HCT116 (cell line): ENCODE measurements around the gene FRMD4A. TPM values are rescaled to one million over a fixed set of nuclear protein-coding genes. Genes with fewer than 3 reads are reported as not detected.

ENCODE experiments used
- ATAC-seq: fragments of 200-7000 bp; cut with Tn5 transposase; 2 replicates; pipeline ENCODE4 v1.9.1; 2020; ENCODE audit warnings: mild to moderate bottlenecking, moderate library complexity
- BruUV-seq: library from RNA; stranded (reverse); fragments of 400-500 nt; replicated peaks from 2 replicates; lab custom pipeline; 2021; lab: Mats Ljungman, UMichigan
- CTCF ChIA-PET: fragments of 300-600 bp; sonication (Branson Sonifier 250); formaldehyde crosslinking; loops from one replicate; lab custom pipeline; 2021; ENCODE audit warnings: antibody characterized with exemption; lab: Charles Lee
- POLR2A ChIA-PET: fragments of 300-600, 350-600 bp; sonication (Branson Sonifier 250); formaldehyde crosslinking; loops from one replicate; lab custom pipeline; 2021; ENCODE audit warnings: antibody characterized with exemption; lab: Charles Lee
- RAD21 ChIA-PET, 2 experiments: fragments of 300-600 bp; sonication (Branson Sonifier 250); formaldehyde crosslinking; loops; one replicate each; lab custom pipeline; 2023; ENCODE audit warnings: low total read pairs in 2 of 2; ENCODE audit not compliant: uncharacterized antibody in 2 of 2, unreplicated experiment in 2 of 2, low non-redundant PET in 1 of 2; lab: Charles Lee
- DNase-seq: peaks from one replicate; pipeline ENCODE4 v3.0.0-alpha.2; 2010; ENCODE audit warnings: low read depth, low spot score
- H2AFZ ChIP-seq: fragments of 200-600 bp; shearing (Covaris generic), sonication (generic); 2 replicates; pipeline ENCODE4 v1.6.1; 2017; ENCODE audit warnings: low read depth, mixed run types, mixed read lengths, antibody characterized with exemption, low read length; ENCODE audit not compliant: poor library complexity, severe bottlenecking
- H3K27ac ChIP-seq: 2 replicates; pipeline ENCODE4 v1.5.1; 2012; ENCODE audit warnings: low read depth, low read length
- H3K27me3 ChIP-seq: fragments of 200-600 bp; sonication (generic); 2 replicates; pipeline ENCODE4 v1.6.1; 2016; ENCODE audit warnings: mixed run types, low read length, mixed read lengths; ENCODE audit not compliant: insufficient read depth
- H3K36me3 ChIP-seq, 2 experiments: fragments of 200-500 bp in 1 of 2; fragments of 200-600 bp in 1 of 2; sonication (Bioruptor generic) in 1 of 2; sonication (generic) in 1 of 2; 2 replicates each; pipeline versions ENCODE4 v1.5.1 to v1.6.1; 2014 to 2016; ENCODE audit warnings: low read length in 2 of 2, inconsistent platforms in 1 of 2, mixed read lengths in 1 of 2, mixed run types in 1 of 2; ENCODE audit not compliant: insufficient read depth in 2 of 2, control insufficient read depth in 1 of 2
- H3K4me1 ChIP-seq, 2 experiments: fragments of 200-600 bp in 1 of 2; sonication (generic) in 1 of 2; 2 replicates each; pipeline versions ENCODE4 v1.5.1 to v1.6.1; 2012 to 2017; ENCODE audit warnings: low read length in 2 of 2, inconsistent platforms in 1 of 2, mild to moderate bottlenecking in 1 of 2, mixed read lengths in 1 of 2, mixed run types in 1 of 2, moderate library complexity in 1 of 2; ENCODE audit not compliant: insufficient read depth in 2 of 2, control insufficient read depth in 1 of 2
- H3K4me2 ChIP-seq: fragments of 200-600 bp; sonication (generic); 2 replicates; pipeline ENCODE4 v1.6.1; 2017; ENCODE audit warnings: mixed run types, low read length, mixed read lengths
- H3K4me3 ChIP-seq, 2 experiments: fragments of 200-600 bp in 1 of 2; sonication (generic) in 1 of 2; replicated peaks in 1 of 2; 2 replicates each; pipeline ENCODE4 v1.5.1; 2011 to 2016; ENCODE audit warnings: low read length in 2 of 2, control low read depth in 1 of 2, low read depth in 1 of 2, mild to moderate bottlenecking in 1 of 2, mixed read lengths in 1 of 2, mixed run types in 1 of 2
- H3K79me2 ChIP-seq: fragments of 200-600 bp; sonication (generic); 2 replicates; pipeline ENCODE4 v1.6.1; 2017; ENCODE audit warnings: mild to moderate bottlenecking, mixed run types, low read length, moderate library complexity, mixed read lengths; ENCODE audit not compliant: insufficient read depth
- H3K9ac ChIP-seq: fragments of 200-600 bp; sonication (generic); 2 replicates; pipeline ENCODE4 v1.6.1; 2016; ENCODE audit warnings: low read length, mixed read lengths
- H3K9me2 ChIP-seq: fragments of 200-600 bp; sonication (generic), shearing (Covaris generic); 2 replicates; pipeline ENCODE4 v1.6.1; 2017; ENCODE audit warnings: mixed run types, mild to moderate bottlenecking, moderate library complexity; ENCODE audit not compliant: insufficient read depth
- H3K9me3 ChIP-seq, 2 experiments: fragments of 200-500 bp in 1 of 2; fragments of 200-600 bp in 1 of 2; sonication (Bioruptor generic) in 1 of 2; sonication (generic) in 1 of 2; 2 replicates each; pipeline ENCODE4 v1.6.1; 2014 to 2017; ENCODE audit warnings: low read length in 2 of 2, mixed read lengths in 2 of 2, inconsistent platforms in 1 of 2, low read depth in 1 of 2, mild to moderate bottlenecking in 1 of 2, mixed run types in 1 of 2, moderate library complexity in 1 of 2; ENCODE audit not compliant: control insufficient read depth in 1 of 2, insufficient read depth in 1 of 2
- H4K20me1 ChIP-seq: fragments of 200-600 bp; sonication (generic), shearing (Covaris generic); 2 replicates; pipeline ENCODE4 v1.6.1; 2017; ENCODE audit warnings: mixed run types, mild to moderate bottlenecking, moderate library complexity; ENCODE audit not compliant: insufficient read depth
- CBX3 ChIP-seq: IDR thresholded peaks from 2 replicates; pipeline ENCODE4 v1.6.1; 2012; ENCODE audit warnings: low read depth
- CEBPB ChIP-seq: IDR thresholded peaks from 2 replicates; pipeline ENCODE4 v1.6.1; 2012; ENCODE audit warnings: low read depth
- CTCF ChIP-seq, 3 experiments: fragments of 200-600 bp in 1 of 3; sonication (generic) in 1 of 3; IDR thresholded peaks in 2 of 3; conservative IDR thresholded peaks in 1 of 3; 2 replicates each; pipeline ENCODE4 v1.5.1; 2012 to 2017; ENCODE audit warnings: low read depth in 2 of 3, low read length in 2 of 3, antibody characterized with exemption in 1 of 3, borderline replicate concordance in 1 of 3, control low read depth in 1 of 3, mild to moderate bottlenecking in 1 of 3, mixed read lengths in 1 of 3, mixed run types in 1 of 3, moderate library complexity in 1 of 3; ENCODE audit not compliant: insufficient read depth in 1 of 3
- EZH2phosphoT487 ChIP-seq: fragments of 200-600 bp; IDR thresholded peaks from 2 replicates; pipeline ENCODE4 v1.6.1; 2018; ENCODE audit warnings: antibody characterized with exemption, borderline replicate concordance
- POLR2A ChIP-seq: IDR thresholded peaks from 2 replicates; pipeline ENCODE4 v1.7.0; 2011; ENCODE audit warnings: borderline replicate concordance; ENCODE audit not compliant: insufficient read depth, insufficient read length; ENCODE audit errors: extremely low read depth
- POLR2AphosphoS5 ChIP-seq: IDR thresholded peaks from 2 replicates; pipeline ENCODE4 v1.6.1; 2011; ENCODE audit warnings: mild to moderate bottlenecking, low read depth, low read length, moderate library complexity
- RAD21 ChIP-seq: IDR thresholded peaks from 2 replicates; pipeline ENCODE4 v1.6.1; 2012; ENCODE audit warnings: low read depth, mild to moderate bottlenecking
- SIN3A ChIP-seq: IDR thresholded peaks from 2 replicates; pipeline ENCODE4 v1.6.1; 2012; ENCODE audit warnings: low read depth
- SP1 ChIP-seq: IDR thresholded peaks from 2 replicates; pipeline ENCODE4 v1.6.1; 2012; ENCODE audit warnings: low read depth
- SRF ChIP-seq: IDR thresholded peaks from 2 replicates; pipeline ENCODE4 v1.6.1; 2012; ENCODE audit warnings: low read depth
- YY1 ChIP-seq: IDR thresholded peaks from 2 replicates; pipeline ENCODE4 v1.6.1; 2011; ENCODE audit warnings: low read length, low read depth, moderate library complexity, mild to moderate bottlenecking; ENCODE audit not compliant: insufficient replicate concordance; ENCODE audit errors: extremely low read depth
- ZFX ChIP-seq: fragments of 450-650 bp; IDR thresholded peaks from 2 replicates; pipeline ENCODE4 v1.6.1; 2017
- ZNF274 ChIP-seq: fragments of 200-500 bp; sonication (Bioruptor generic); IDR thresholded peaks from 2 replicates; pipeline ENCODE4 v1.6.1; 2014; ENCODE audit warnings: mild to moderate bottlenecking, low read depth, low read length, inconsistent platforms
- intact Hi-C: fragments of 100-400 bp; cut with micrococcal nuclease; formaldehyde crosslinking; loops from 2 replicates; pipeline ENCODE4 v1.10.0; 2022
- total RNA-seq: library from RNA; stranded (reverse); gene quantifications from one replicate; pipeline ENCODE4 v1.2.1, GENCODE V29; 2021; ENCODE audit not compliant: unreplicated experiment
- TF ChIP-seq, protein P1 (sequence below): IDR thresholded peaks from 2 replicates; pipeline ENCODE4 v1.6.1; 2012
- TF ChIP-seq, protein P2 (sequence below): IDR thresholded peaks from 2 replicates; pipeline ENCODE4 v1.6.1; 2012
- TF ChIP-seq, protein P3 (sequence below): IDR thresholded peaks from 2 replicates; pipeline ENCODE4 v1.6.1; 2012; ENCODE audit warnings: low read depth

The FRMD4A gene
- total RNA-seq, 1 experiment from 2014 or later, result 0.20 TPM

- H4K20me1 ChIP-seq, result no peaks in the 10 kb centered on the region
- peaks cover 62% of the 10 kb centered on the region for H3K27me3 ChIP-seq
- H3K27ac ChIP-seq, result no peak overlapping the region
- no peaks in the 10 kb centered on the region for H3K9me2 ChIP-seq
- TF ChIP-seq SRF, result no peak
- TF ChIP-seq, all 23 proteins: peak for 0
- Histone ChIP-seq H3K9ac (no peak overlapping the region), H3K4me2 (no peak overlapping the region), H3K9me3 (no peaks in the 10 kb centered on the region), H3K79me2 (no peaks in the 10 kb centered on the region), H2AFZ (no peak overlapping the region), H3K4me1 (no peaks in the 10 kb centered on the region), H3K36me3 (no peaks in the 10 kb centered on the region), H3K4me3 (no peak overlapping the region)
- intact Hi-C loops, result no loop called here
- BruUV-seq, result no TSS peak
- ChIA-PET RAD21 (no interaction called here), CTCF (no interaction called here), POLR2A (no interaction called here)
- DNase-seq (no peak), ATAC-seq (no peak)
Observed at GRCh38 chr10:14144451-14144850, 186.3 kb downstream of the FRMD4A start.

DNA sequence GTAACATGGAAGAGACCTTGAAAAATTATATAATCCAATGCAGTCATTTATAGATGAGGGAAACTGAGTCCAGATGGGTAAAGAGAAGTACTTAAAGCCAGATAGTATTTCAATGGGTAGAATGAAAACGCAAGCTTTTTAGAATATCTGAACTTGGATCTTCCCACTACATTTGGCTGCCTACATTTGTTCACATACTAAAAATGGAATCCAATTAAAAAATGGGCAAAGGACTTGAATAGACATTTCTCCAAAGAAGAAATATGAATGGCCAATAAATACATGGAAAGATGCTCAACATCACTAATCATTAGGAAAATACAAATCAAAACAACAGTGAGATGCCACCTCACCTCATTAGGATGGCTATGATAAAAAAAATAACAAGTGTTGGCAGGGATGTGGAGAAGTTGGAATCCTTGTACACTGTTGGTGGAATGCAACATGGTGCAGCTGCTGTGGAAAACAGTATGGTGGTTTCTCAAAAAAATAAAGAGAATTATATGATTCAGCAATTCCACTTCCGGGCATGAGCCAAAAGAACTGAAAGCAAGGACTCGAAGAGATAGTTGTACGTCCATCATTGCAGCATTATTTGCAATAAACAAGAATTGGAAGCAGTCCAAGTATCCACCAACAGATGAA lies 188.0 kb downstream of the FRMD4A start:
- RAD21 ChIA-PET, result no interaction called here
- no TSS peak for BruUV-seq
- TF ChIP-seq, protein P1, sequence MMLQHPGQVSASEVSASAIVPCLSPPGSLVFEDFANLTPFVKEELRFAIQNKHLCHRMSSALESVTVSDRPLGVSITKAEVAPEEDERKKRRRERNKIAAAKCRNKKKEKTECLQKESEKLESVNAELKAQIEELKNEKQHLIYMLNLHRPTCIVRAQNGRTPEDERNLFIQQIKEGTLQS, result no peak
- no peak for TF ChIP-seq SP1
- TF ChIP-seq, protein P2, sequence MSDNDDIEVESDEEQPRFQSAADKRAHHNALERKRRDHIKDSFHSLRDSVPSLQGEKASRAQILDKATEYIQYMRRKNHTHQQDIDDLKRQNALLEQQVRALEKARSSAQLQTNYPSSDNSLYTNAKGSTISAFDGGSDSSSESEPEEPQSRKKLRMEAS, result no peak
- no peak for TF ChIP-seq ZFX
- no peak for TF ChIP-seq YY1
- TF ChIP-seq, protein P3, sequence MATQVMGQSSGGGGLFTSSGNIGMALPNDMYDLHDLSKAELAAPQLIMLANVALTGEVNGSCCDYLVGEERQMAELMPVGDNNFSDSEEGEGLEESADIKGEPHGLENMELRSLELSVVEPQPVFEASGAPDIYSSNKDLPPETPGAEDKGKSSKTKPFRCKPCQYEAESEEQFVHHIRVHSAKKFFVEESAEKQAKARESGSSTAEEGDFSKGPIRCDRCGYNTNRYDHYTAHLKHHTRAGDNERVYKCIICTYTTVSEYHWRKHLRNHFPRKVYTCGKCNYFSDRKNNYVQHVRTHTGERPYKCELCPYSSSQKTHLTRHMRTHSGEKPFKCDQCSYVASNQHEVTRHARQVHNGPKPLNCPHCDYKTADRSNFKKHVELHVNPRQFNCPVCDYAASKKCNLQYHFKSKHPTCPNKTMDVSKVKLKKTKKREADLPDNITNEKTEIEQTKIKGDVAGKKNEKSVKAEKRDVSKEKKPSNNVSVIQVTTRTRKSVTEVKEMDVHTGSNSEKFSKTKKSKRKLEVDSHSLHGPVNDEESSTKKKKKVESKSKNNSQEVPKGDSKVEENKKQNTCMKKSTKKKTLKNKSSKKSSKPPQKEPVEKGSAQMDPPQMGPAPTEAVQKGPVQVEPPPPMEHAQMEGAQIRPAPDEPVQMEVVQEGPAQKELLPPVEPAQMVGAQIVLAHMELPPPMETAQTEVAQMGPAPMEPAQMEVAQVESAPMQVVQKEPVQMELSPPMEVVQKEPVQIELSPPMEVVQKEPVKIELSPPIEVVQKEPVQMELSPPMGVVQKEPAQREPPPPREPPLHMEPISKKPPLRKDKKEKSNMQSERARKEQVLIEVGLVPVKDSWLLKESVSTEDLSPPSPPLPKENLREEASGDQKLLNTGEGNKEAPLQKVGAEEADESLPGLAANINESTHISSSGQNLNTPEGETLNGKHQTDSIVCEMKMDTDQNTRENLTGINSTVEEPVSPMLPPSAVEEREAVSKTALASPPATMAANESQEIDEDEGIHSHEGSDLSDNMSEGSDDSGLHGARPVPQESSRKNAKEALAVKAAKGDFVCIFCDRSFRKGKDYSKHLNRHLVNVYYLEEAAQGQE, result no peak
- TF ChIP-seq CBX3, result no peak
- TF ChIP-seq POLR2AphosphoS5, result no peak
- TF ChIP-seq SRF, result no peak
- TF ChIP-seq EZH2phosphoT487, result no peak
- no peak for TF ChIP-seq ZNF274
- TF ChIP-seq CTCF (IDR thresholded peaks at IDR 0.05 in 2 of 3, conservative IDR thresholded peaks at IDR 0.05 in 1 of 3; ENCODE audit: borderline replicate concordance in 1 of 3, insufficient read depth in 1 of 3, low read depth in 2 of 3, low read length in 2 of 3), result no peak
- no peak for TF ChIP-seq POLR2A
- no peak for TF ChIP-seq CEBPB
- no peak for TF ChIP-seq SIN3A
- no peak for TF ChIP-seq RAD21

More for the DNA sequence above, 188.0 kb downstream of the FRMD4A start:
- ChIA-PET CTCF (no interaction called here), POLR2A (no interaction called here)
- no peak overlapping the region for H3K4me2 ChIP-seq
- H2AFZ ChIP-seq, result no peak overlapping the region
- no peak for ATAC-seq
- intact Hi-C loops, result no loop called here
- H3K36me3 ChIP-seq, result no peaks in the 10 kb centered on the region
- no peaks in the 10 kb centered on the region for H3K9me2 ChIP-seq
- H3K9ac ChIP-seq, result no peak overlapping the region
- no peaks in the 10 kb centered on the region for H4K20me1 ChIP-seq
- no peaks in the 10 kb centered on the region for H3K9me3 ChIP-seq
- no peaks in the 10 kb centered on the region for H3K4me1 ChIP-seq
- H3K79me2 ChIP-seq, result no peaks in the 10 kb centered on the region
- no peak overlapping the region for H3K27ac ChIP-seq
- no peak for DNase-seq
- peaks cover 65% of the 10 kb centered on the region for H3K27me3 ChIP-seq
- H3K4me3 ChIP-seq, result no peak overlapping the region
